IPS-18c (cell line): ENCODE results near the gene HAUS3.
"Not testable (repeated sequence)": the region's sequence is repeated elsewhere in the genome, so short reads cannot be mapped to it uniquely, and the experiment has no call there.

Source experiments
- H3K4me3 ChIP-seq: 2 replicates; pipeline ENCODE4 v1.7.0; 2013; ENCODE audit warnings: low read depth, mild to moderate bottlenecking, low read length, moderate library complexity; ENCODE audit not compliant: insufficient read depth
- H3K9me3 ChIP-seq: one replicate; pipeline ENCODE4 v1.6.1; 2013; ENCODE audit warnings: mild to moderate bottlenecking, low read length, moderate library complexity; ENCODE audit not compliant: control insufficient read depth, insufficient read depth

Gene HAUS3

GRCh38 chr4:2202789-2203188 is 39.1 kb downstream of the HAUS3 start:
- not testable (repeated sequence) for H3K4me3 ChIP-seq, H3K9me3 ChIP-seq

- no peak overlapping the region for H3K4me3 ChIP-seq
- H3K9me3 ChIP-seq: no peaks in the 10 kb centered on the region
Observed at GRCh38 chr4:2194496-2194895, 47.4 kb downstream of the HAUS3 start.

- Histone ChIP-seq H3K9me3 (no peaks in the 10 kb centered on the region), H3K4me3 (no peak overlapping the region)
Observed at GRCh38 chr4:2193326-2193725, 48.6 kb downstream of the HAUS3 start.

GRCh38 chr4:2186865-2187172 is 55.1 kb downstream of the HAUS3 start:
- no peak overlapping the region for H3K4me3 ChIP-seq
- H3K9me3 ChIP-seq: peaks cover 5% of the 10 kb centered on the region

- Histone ChIP-seq H3K9me3 (peaks cover 5% of the 10 kb centered on the region), H3K4me3 (no peak overlapping the region)
Observed at GRCh38 chr4:2186133-2186864, 55.6 kb downstream of the HAUS3 start.

GRCh38 chr4:2183394-2183793 is 58.5 kb downstream of the HAUS3 start:
- no peak overlapping the region for H3K4me3 ChIP-seq
- peaks cover 5% of the 10 kb centered on the region for H3K9me3 ChIP-seq

GRCh38 chr4:2182994-2183393 is 58.9 kb downstream of the HAUS3 start:
- Histone ChIP-seq H3K9me3 (peaks cover 5% of the 10 kb centered on the region), H3K4me3 (no peak overlapping the region)

- H3K9me3 ChIP-seq: peaks cover 5% of the 10 kb centered on the region
Observed at GRCh38 chr4:2180410-2180809, 61.5 kb downstream of the HAUS3 start.

GRCh38 chr4:2179717-2180116 is 62.2 kb downstream of the HAUS3 start:
- Histone ChIP-seq H3K9me3 (peaks cover 5% of the 10 kb centered on the region), H3K4me3 (no peak overlapping the region)

More at GRCh38 chr4:2180410-2180809, 61.5 kb downstream of the HAUS3 start:
- H3K4me3 ChIP-seq: no peak overlapping the region

GRCh38 chr4:2178986-2179385 is 62.9 kb downstream of the HAUS3 start:
- Histone ChIP-seq H3K4me3 (no peak overlapping the region), H3K9me3 (peaks cover 5% of the 10 kb centered on the region)
